Esophagus squamous epithelium (tissue), 5 donors: ENCODE measurements around the gene PTPN2. TPM values are rescaled to one million over a fixed set of nuclear protein-coding genes. Genes with fewer than 3 reads are reported as not detected.

Experiments used
- DNase-seq: peaks from one replicate; lab custom pipeline; 2025; lab: John Stamatoyannopoulos, UW
- H3K27ac ChIP-seq, 4 donors: fragments of 200-600 bp; sonication (generic); one replicate each; pipeline ENCODE4 v1.5.1; 2016 to 2019; ENCODE audit warnings: mild to moderate bottlenecking in 1 of 4
- H3K27me3 ChIP-seq, 4 donors: fragments of 200-600 bp; sonication (generic); 1 replicate in 3 of 4; 2 replicates in 1 of 4; pipeline versions ENCODE4 v1.5.1 to v1.6.0; 2017 to 2021; ENCODE audit warnings: antibody characterized with exemption in 1 of 4
- H3K36me3 ChIP-seq, 3 donors: fragments of 200-600 bp; sonication (generic); one replicate each; pipeline ENCODE4 v1.5.1; 2016 to 2019
- H3K4me1 ChIP-seq, 3 donors: fragments of 200-600 bp; sonication (generic); one replicate each; pipeline ENCODE4 v1.5.1; 2017 to 2019
- H3K4me3 ChIP-seq, 4 donors: fragments of 200-600 bp; sonication (generic); 1 replicate in 3 of 4; 2 replicates in 1 of 4; pipeline ENCODE4 v1.5.1; 2016 to 2019; ENCODE audit warnings: mild to moderate bottlenecking in 2 of 4, moderate library complexity in 1 of 4
- H3K9me3 ChIP-seq, 3 donors: fragments of 200-600 bp; sonication (generic); one replicate each; pipeline ENCODE4 v1.5.1; 2016 to 2019
- CTCF ChIP-seq, 6 experiments: fragments of 450-650 bp in 4 of 6; fragments of 200-600 bp in 2 of 6; sonication (generic) in 2 of 6; IDR thresholded peaks; one replicate each; pipeline ENCODE4 v1.5.1; 2016 to 2019; ENCODE audit warnings: antibody characterized with exemption in 6 of 6, mild to moderate bottlenecking in 4 of 6, moderate library complexity in 4 of 6
- POLR2A ChIP-seq, 4 donors: fragments of 450-650 bp; IDR thresholded peaks; one replicate each; pipeline ENCODE4 v1.6.1; 2017; ENCODE audit warnings: antibody characterized with exemption in 4 of 4, mild to moderate bottlenecking in 4 of 4, moderate library complexity in 3 of 4
- WGBS, 2 donors: methylation state at CpG; one replicate each; pipeline ENCODE4 v1.1.5; 2018; 5-methylcytosine and 5-hydroxymethylcytosine counted together
- intact Hi-C: fragments of 100-400 bp; cut with DNase I; formaldehyde crosslinking; loops from one replicate; pipeline ENCODE4 v1.15.0; 2022
- total RNA-seq, 4 donors: library from RNA; depleted of rRNA; stranded (reverse); fragments of >200 nt; gene quantifications; one replicate each; pipeline ENCODE4 v1.1.0, GENCODE V29; 2016
- donor health status: DM: yes; HTN: yes; CAD: no.

Gene PTPN2
- total RNA-seq, 4 donors from 2014 or later, result 31.8 to 37.9 (median 33.4) TPM

GRCh38 chr18:12863687-12864216, 20.3 kb downstream of the PTPN2 start:
- no peaks in the 10 kb centered on the region for H3K27me3 ChIP-seq
- H3K27ac ChIP-seq, result no peak overlapping the region
- peaks cover 0 to 30% (median 6%) of the 10 kb centered on the region in 3 donors for H3K4me1 ChIP-seq
- no peaks in the 10 kb centered on the region for H3K9me3 ChIP-seq
- 55 to 61% methylated on average over 3 of the region's 3 CpGs for WGBS, 2 donors
- TF ChIP-seq POLR2A (IDR thresholded peaks at IDR 0.05) (no peak), CTCF (IDR thresholded peaks at IDR 0.05) (no peak)
- no peaks in the 10 kb centered on the region for H3K36me3 ChIP-seq
- no peak overlapping the region for H3K4me3 ChIP-seq
- no peak for DNase-seq
- intact Hi-C loops, result no loop called here

GRCh38 chr18:12862874-12863482, 21.1 kb downstream of the PTPN2 start:
- Histone ChIP-seq H3K27ac (peak overlapping the region in 2 of 4 donors; percentile 11 to 14), H3K4me1 (peaks cover 0 to 30% (median 6%) of the 10 kb centered on the region in 3 donors), H3K36me3 (no peaks in the 10 kb centered on the region), H3K27me3 (no peaks in the 10 kb centered on the region), H3K9me3 (no peaks in the 10 kb centered on the region), H3K4me3 (no peak overlapping the region)
- WGBS, 2 donors, result 78 to 92% methylated on average over 2 of the region's 2 CpGs
- intact Hi-C loops, result no loop called here
- no peak for TF ChIP-seq CTCF (IDR thresholded peaks at IDR 0.05)
- TF ChIP-seq POLR2A (IDR thresholded peaks at IDR 0.05), result no peak
- DNase-seq, result no peak

DNA sequence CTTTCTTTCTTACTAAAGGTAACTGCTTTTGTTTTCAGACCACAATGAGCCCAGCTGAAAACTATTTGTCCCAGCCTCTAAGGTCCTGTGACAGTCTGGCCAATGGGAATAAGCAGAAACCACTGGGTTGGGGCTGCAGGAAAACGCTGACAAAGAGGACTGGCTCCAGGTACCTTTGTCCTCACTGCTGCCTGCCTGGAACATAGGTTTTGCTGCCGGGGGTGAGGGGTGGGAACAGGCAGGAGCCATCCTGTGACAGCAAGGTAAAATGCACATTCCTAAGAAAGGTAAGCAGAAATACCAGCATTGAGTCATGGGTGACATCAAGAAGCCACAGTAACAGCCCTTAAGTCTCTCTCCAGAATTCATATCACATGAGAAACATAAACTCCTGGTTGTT, 21.6 kb downstream of the PTPN2 start:
- Histone ChIP-seq H3K27me3 (no peaks in the 10 kb centered on the region), H3K4me1 (peaks cover 0 to 30% (median 6%) of the 10 kb centered on the region in 3 donors), H3K27ac (peak overlapping the region in 2 of 4 donors; percentile 11 to 46), H3K36me3 (no peaks in the 10 kb centered on the region), H3K9me3 (no peaks in the 10 kb centered on the region), H3K4me3 (no peak overlapping the region)
- intact Hi-C loops, result no loop called here
- TF ChIP-seq CTCF (IDR thresholded peaks at IDR 0.05), result no peak
- no peak for TF ChIP-seq POLR2A (IDR thresholded peaks at IDR 0.05)
- DNase-seq, result no peak
- 10 to 43% methylated on average over 1 to 2 of the region's 2 CpGs for WGBS, 2 donors

DNA sequence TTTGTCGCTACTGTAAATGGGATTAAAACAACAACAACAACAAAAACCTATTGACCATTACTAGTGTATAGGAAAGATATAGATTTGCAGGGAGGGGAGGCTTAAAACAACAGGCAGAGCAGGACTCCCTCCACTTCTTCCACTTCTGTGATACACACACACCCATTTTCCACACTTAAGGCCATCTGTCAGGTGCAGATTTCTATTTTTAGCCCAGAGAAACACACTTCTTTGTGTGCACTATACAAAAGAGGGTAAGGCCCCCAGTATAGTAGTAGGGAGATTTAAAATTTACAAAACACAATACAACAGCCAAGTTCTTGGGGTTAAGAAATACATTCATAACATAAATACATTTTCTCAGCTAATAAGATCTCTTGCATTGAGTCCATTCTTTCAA, 22.4 kb downstream of the PTPN2 start:
- Histone ChIP-seq H3K4me3 (no peak overlapping the region), H3K27ac (no peak overlapping the region), H3K9me3 (no peaks in the 10 kb centered on the region), H3K4me1 (peaks cover 0 to 30% (median 6%) of the 10 kb centered on the region in 3 donors), H3K36me3 (no peaks in the 10 kb centered on the region), H3K27me3 (no peaks in the 10 kb centered on the region)
- 93 to 100% methylated on average over 1 of the region's 1 CpG for WGBS, 2 donors
- no peak for TF ChIP-seq CTCF (IDR thresholded peaks at IDR 0.05)
- no peak for TF ChIP-seq POLR2A (IDR thresholded peaks at IDR 0.05)
- DNase-seq, result no peak
- intact Hi-C loops, result no loop called here

GRCh38 chr18:12860530-12860929, 23.5 kb downstream of the PTPN2 start:
- peaks cover 0 to 11% (median 0%) of the 10 kb centered on the region in 3 donors for H3K36me3 ChIP-seq
- DNase-seq, result no peak
- H3K9me3 ChIP-seq, result no peaks in the 10 kb centered on the region
- intact Hi-C loops, result no loop called here
- no peak overlapping the region for H3K4me3 ChIP-seq
- no peak overlapping the region for H3K27ac ChIP-seq
- peaks cover 0 to 30% (median 6%) of the 10 kb centered on the region in 3 donors for H3K4me1 ChIP-seq
- no peaks in the 10 kb centered on the region for H3K27me3 ChIP-seq
- WGBS, 2 donors, result 92 to 95% methylated on average over 10 of the region's 11 CpGs
- TF ChIP-seq POLR2A (IDR thresholded peaks at IDR 0.05) (no peak), CTCF (IDR thresholded peaks at IDR 0.05) (no peak)
